ENCODE data around the gene PYHIN1. TPM values are rescaled to one million over a fixed set of nuclear protein-coding genes. Genes with fewer than 3 reads are reported as not detected.
A peak's percentile ranks its signal among the peaks of the same experiment; 100 is the strongest.
"Not testable (repeated sequence)": the region's sequence is repeated elsewhere in the genome, so short reads cannot be mapped to it uniquely, and the experiment has no call there.

The PYHIN1 gene
- total RNA-seq, 4 donors from 2014 or later: 0.16 TPM; not detected in 3

- Histone ChIP-seq H3K9me3 (no peaks in the 10 kb centered on the region), H3K27ac (peak overlapping the region; percentile 66 to 81 (median 76)), H3K36me3 (no peaks in the 10 kb centered on the region), H3K4me1 (peaks cover 0 to 6% of the 10 kb centered on the region in 2 donors), H3K4me3 (no peak overlapping the region), H3K27me3 (no peaks in the 10 kb centered on the region)
- ATAC-seq (no peak), DNase-seq (no peak)
- in situ Hi-C loops (cut with MboI; ENCODE audit: low sequenced_read_pairs in 4 of 4): no loop called here
- intact Hi-C loops (cut with DNase I; ENCODE audit: low total_unique reads): no loop called here
- TF ChIP-seq CTCF (IDR thresholded peaks at IDR 0.05 in 4 of 5, conservative IDR thresholded peaks at IDR 0.05 in 1 of 5) (no peak), POLR2A (IDR thresholded peaks at IDR 0.05) (no peak)
Measured at GRCh38 chr1:159008744-159009188, 77.4 kb downstream of the PYHIN1 start.

DNA sequence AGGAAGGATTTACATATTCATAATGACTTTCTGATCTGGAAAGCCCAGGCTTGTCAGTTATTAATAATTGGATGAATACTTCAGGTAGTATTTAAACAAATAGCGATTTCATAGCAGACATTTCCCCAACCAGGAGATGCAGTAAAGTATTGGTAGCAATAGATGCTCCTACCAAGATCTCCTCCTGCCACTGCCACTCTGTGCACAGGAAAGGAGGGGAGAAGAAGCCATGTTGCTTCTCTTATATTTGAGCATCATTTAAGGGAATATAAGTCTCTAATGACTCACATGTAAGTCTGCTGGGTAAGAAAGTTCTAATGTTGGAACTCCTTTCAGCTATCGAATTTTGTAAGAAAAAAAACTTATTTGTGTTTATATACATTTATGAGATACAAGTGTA is 77.9 kb downstream of the PYHIN1 start:
- intact Hi-C loops (cut with DNase I; ENCODE audit: low total_unique reads): no loop called here

DNA sequence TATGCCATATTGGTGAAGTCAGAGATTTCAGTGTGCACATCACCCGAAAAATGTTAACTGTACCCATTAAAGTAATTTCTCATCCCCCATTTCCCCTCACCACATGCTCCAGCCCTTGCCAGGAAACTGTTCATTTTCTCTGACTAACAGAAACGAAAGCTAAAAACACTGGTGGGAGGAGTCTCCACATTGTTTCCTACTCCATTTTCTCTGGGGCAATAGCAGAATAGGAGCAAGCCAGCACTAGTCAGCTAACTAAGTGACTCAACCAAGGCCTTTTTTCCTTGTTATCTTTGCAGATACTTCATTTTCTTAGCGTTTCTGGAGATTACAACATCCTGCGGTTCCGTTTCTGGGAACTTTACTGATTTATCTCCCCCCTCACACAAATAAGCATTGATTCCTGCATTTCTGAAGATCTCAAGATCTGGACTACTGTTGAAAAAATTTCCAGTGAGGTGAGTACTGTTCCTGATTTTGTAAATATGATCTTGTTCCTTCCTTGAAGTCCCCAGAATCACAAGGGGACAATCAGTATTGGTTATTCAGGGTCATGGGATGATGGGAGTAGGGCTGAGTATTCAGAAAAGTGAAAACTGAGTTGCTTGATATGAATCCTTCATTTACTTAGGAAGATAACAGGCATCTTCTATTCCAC is 78.5 kb downstream of the PYHIN1 start, which contains the start of gene IFI16:
Gene IFI16 (plus strand): TSS at position 204 of the 658 bp plus-strand sequence. CDS start 4,774 bp downstream, outside the sequence.
- no peaks in the 10 kb centered on the region for H3K36me3 ChIP-seq
- in situ Hi-C loops (cut with MboI; ENCODE audit: low sequenced_read_pairs in 4 of 4): no loop called here
- H3K27me3 ChIP-seq: no peaks in the 10 kb centered on the region
- DNase-seq: peak; percentile 30 to 43
- peak within 1 kb of the TSS; percentile 53 to 59 (median 58) for H3K4me3 ChIP-seq
- H3K9me3 ChIP-seq: no peaks in the 10 kb centered on the region
- intact Hi-C loops (cut with DNase I; ENCODE audit: low total_unique reads): no loop called here
- TF ChIP-seq POLR2A (IDR thresholded peaks at IDR 0.05) (peak; percentile 60 to 86), CTCF (IDR thresholded peaks at IDR 0.05 in 4 of 5, conservative IDR thresholded peaks at IDR 0.05 in 1 of 5) (no peak)
- ATAC-seq: peak; percentile 84 to 91
- peak within 1 kb of the TSS; percentile 66 to 81 (median 76) for H3K27ac ChIP-seq
- peaks cover 0 to 6% of the 10 kb centered on the region in 2 donors for H3K4me1 ChIP-seq

More for the DNA sequence above, 77.9 kb downstream of the PYHIN1 start:
- no peak for TF ChIP-seq CTCF (IDR thresholded peaks at IDR 0.05 in 4 of 5, conservative IDR thresholded peaks at IDR 0.05 in 1 of 5)
- TF ChIP-seq POLR2A (IDR thresholded peaks at IDR 0.05): no peak
- DNase-seq (no peak), ATAC-seq (no peak)
- in situ Hi-C loops (cut with MboI; ENCODE audit: low sequenced_read_pairs in 4 of 4): no loop called here
- Histone ChIP-seq H3K36me3 (no peaks in the 10 kb centered on the region), H3K27me3 (no peaks in the 10 kb centered on the region), H3K27ac (peak overlapping the region; percentile 66 to 81 (median 76)), H3K4me1 (peaks cover 0 to 6% of the 10 kb centered on the region in 2 donors), H3K9me3 (no peaks in the 10 kb centered on the region), H3K4me3 (peak overlapping the region; percentile 53 to 59 (median 58))

- H3K27ac ChIP-seq: peak overlapping the region; percentile 66 to 81 (median 76)
- intact Hi-C loops (cut with DNase I; ENCODE audit: low total_unique reads): no loop called here
- TF ChIP-seq POLR2A (IDR thresholded peaks at IDR 0.05): no peak
- no peak for TF ChIP-seq CTCF (IDR thresholded peaks at IDR 0.05 in 4 of 5, conservative IDR thresholded peaks at IDR 0.05 in 1 of 5)
- H3K4me1 ChIP-seq: peaks cover 0 to 6% of the 10 kb centered on the region in 2 donors
- H3K4me3 ChIP-seq: peak overlapping the region; percentile 53 to 59 (median 58)
- H3K36me3 ChIP-seq: no peaks in the 10 kb centered on the region
- H3K9me3 ChIP-seq: no peaks in the 10 kb centered on the region
- no peak for ATAC-seq
- no peak for DNase-seq
- no peaks in the 10 kb centered on the region for H3K27me3 ChIP-seq
- in situ Hi-C loops (cut with MboI; ENCODE audit: low sequenced_read_pairs in 4 of 4): no loop called here
Measured at GRCh38 chr1:159010391-159010790, 79.0 kb downstream of the PYHIN1 start.

DNA sequence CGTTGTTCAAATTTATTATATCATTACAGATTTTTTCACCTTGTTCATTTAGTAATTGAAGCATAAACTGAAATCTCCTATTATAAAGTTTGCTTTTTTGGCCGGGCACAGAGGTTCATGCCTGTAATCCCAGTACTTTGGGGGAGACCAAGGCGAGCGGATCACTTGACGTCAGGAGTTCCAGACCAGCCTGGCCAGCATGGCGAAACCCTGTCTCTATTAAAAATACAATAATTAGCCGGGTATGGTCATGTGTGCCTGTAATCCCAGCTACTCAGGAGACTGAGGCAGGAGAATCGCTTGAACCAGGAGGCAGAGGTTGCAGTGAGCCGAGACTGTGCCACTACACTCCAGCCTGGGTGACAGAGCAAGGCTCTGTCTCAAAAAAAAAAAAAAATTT is 79.6 kb downstream of the PYHIN1 start:
- H3K9me3 ChIP-seq; in situ Hi-C loops (cut with MboI; ENCODE audit: low sequenced_read_pairs in 4 of 4); H3K27me3 ChIP-seq; ATAC-seq; intact Hi-C loops (cut with DNase I; ENCODE audit: low total_unique reads); H3K36me3 ChIP-seq; H3K4me1 ChIP-seq; DNase-seq: not testable (repeated sequence)
- peak overlapping the region; percentile 53 to 59 (median 58) for H3K4me3 ChIP-seq
- H3K27ac ChIP-seq: peak overlapping the region; percentile 66 to 81 (median 76)

All from gastrocnemius medialis (tissue), 4 donors.